Measurements from ENCODE around the gene SH3BP5L. TPM values are rescaled to one million over a fixed set of nuclear protein-coding genes. Genes with fewer than 3 reads are reported as not detected.
"Not testable (repeated sequence)": the region's sequence is repeated elsewhere in the genome, so short reads cannot be mapped to it uniquely, and the experiment has no call there.

The SH3BP5L gene
- total RNA-seq, 1 donor = 28.9 TPM

DNA sequence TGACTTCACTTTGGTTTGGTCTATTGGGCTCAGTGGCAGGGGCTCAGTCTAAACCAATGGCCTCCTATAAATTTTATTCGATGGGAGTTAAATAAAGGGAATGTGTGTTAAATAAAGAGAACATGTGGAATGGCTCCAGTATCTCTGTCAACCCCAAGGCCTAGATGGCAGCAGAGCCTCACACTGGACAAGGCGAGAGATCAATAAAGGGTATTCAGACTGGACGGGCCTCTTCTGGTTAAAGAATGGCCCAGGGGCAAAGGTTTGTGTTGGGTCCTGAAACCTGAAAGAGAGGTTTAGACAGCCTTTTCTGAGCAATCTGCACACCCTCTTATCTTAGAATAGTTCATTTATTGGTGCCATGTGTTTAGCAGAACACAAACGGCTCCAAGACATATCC is 34.7 kb downstream of the SH3BP5L start:
- no peak overlapping the region for H3K4me3 ChIP-seq (ENCODE audit: low read depth, low read length)
- TF ChIP-seq, protein P1, sequence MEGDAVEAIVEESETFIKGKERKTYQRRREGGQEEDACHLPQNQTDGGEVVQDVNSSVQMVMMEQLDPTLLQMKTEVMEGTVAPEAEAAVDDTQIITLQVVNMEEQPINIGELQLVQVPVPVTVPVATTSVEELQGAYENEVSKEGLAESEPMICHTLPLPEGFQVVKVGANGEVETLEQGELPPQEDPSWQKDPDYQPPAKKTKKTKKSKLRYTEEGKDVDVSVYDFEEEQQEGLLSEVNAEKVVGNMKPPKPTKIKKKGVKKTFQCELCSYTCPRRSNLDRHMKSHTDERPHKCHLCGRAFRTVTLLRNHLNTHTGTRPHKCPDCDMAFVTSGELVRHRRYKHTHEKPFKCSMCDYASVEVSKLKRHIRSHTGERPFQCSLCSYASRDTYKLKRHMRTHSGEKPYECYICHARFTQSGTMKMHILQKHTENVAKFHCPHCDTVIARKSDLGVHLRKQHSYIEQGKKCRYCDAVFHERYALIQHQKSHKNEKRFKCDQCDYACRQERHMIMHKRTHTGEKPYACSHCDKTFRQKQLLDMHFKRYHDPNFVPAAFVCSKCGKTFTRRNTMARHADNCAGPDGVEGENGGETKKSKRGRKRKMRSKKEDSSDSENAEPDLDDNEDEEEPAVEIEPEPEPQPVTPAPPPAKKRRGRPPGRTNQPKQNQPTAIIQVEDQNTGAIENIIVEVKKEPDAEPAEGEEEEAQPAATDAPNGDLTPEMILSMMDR (IDR thresholded peaks at IDR 0.05; ENCODE audit: insufficient read depth, low read depth, low read length) = no peak
- no peak for DNase-seq (ENCODE audit: low read depth)

DNA sequence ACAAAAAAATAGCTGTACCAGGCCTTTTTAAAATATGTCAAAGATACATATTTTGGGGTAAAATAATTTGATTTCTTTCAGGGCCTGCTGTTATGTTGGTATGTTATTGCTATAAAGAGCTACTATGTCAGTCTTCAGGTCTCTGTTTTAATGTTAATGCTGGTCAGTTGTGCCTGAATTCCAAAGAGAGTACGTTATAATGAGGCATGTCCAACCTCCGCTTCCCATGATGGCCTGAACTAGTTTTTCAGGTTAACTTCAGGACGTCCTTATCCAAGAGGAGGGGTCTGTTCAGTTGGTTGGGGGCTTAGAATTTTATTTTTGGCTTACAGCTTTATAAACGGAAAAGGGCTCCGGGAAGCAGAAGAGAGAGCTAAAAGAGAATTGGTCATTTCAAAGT is 35.3 kb downstream of the SH3BP5L start:
- DNase-seq (ENCODE audit: low read depth) = no peak
- TF ChIP-seq, protein P1 (IDR thresholded peaks at IDR 0.05; ENCODE audit: insufficient read depth, low read depth, low read length) = no peak
- H3K4me3 ChIP-seq (ENCODE audit: low read depth, low read length) = no peak overlapping the region

DNA sequence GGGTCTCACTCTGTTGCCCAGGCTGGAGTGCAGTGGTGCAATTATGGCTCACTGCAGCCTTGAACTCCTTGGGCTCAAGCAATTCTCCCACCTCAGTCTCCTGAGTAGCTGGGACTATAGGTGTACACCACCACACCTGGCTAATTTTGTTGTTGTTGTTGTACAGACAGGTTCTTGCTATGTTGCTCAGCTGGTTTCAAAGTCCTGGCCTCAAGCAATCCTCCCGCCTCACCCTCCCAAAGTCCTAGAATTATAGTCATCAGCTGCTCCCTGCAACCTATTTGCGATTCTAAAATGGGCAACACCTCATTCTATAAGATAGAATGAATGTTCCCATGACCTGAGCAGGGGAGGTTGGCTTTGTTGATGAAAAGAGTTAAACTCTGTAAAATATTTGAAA is 36.4 kb downstream of the SH3BP5L start:
- not testable (repeated sequence) for DNase-seq (ENCODE audit: low read depth); H3K4me3 ChIP-seq (ENCODE audit: low read depth, low read length)

DNA sequence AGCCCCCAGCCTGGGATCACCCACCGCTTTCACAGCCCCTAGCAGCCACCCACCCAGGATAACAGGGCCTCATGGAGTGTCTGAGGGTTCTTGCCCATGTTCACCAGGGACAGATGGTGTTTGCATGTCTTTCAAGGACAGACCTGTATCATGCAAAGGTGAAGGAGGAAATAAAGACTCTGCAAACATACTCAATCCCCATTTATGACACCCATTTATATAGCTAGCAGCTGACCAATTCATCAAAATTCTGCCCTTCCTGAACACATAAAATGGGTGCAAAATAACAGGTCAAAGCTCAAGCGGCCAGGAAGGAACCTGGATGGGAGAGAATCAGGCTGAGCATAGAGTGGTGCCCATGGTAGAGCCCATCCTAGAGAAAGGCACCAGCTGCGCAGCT is 37.4 kb downstream of the SH3BP5L start:
- no peak for DNase-seq (ENCODE audit: low read depth)
- TF ChIP-seq, protein P1 (IDR thresholded peaks at IDR 0.05; ENCODE audit: insufficient read depth, low read depth, low read length) = no peak
- no peak overlapping the region for H3K4me3 ChIP-seq (ENCODE audit: low read depth, low read length)

DNA sequence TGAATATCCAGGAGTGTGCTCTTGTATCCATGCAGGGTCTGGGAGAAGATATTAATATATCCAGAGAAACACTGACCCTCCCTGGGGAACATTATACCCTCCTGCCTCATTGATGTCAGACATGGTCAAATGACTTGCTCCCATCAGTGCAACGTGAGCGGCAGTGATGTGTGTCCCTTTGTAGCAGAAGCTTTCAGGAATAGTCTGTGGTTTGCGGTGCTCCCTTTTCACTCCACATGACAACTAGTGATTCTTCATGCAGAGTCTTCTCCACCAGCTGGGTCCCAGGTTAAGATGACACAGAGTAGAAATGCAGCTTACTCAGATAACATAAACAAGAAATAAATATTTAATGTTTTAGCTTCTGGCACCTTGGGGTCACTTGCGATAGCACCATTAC is 38.3 kb downstream of the SH3BP5L start:
- H3K4me3 ChIP-seq (ENCODE audit: low read depth, low read length) = no peak overlapping the region
- DNase-seq (ENCODE audit: low read depth) = no peak
- TF ChIP-seq, protein P1 (IDR thresholded peaks at IDR 0.05; ENCODE audit: insufficient read depth, low read depth, low read length) = no peak

DNA sequence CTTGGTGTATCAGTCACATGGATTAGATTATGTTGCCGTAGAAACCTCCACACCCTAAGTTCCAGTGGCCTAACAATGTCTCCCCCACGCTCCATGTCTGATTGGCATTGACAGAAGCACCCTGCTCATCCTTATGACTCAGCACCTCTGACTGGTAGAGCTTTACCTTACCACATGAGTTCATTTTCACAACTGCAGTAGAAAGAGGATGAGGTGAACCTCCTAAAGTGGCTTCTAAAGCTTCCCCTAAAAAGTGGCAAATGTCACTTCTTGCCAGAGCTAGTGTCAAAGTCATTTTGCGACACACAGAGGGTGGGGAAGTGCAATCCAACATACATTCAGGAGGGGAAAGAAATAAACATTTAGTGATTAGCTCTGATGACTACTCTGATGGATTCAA is 39.6 kb downstream of the SH3BP5L start:
- TF ChIP-seq, protein P1 (IDR thresholded peaks at IDR 0.05; ENCODE audit: insufficient read depth, low read depth, low read length) = no peak
- DNase-seq (ENCODE audit: low read depth) = no peak
- H3K4me3 ChIP-seq (ENCODE audit: low read depth, low read length) = no peak overlapping the region

DNA sequence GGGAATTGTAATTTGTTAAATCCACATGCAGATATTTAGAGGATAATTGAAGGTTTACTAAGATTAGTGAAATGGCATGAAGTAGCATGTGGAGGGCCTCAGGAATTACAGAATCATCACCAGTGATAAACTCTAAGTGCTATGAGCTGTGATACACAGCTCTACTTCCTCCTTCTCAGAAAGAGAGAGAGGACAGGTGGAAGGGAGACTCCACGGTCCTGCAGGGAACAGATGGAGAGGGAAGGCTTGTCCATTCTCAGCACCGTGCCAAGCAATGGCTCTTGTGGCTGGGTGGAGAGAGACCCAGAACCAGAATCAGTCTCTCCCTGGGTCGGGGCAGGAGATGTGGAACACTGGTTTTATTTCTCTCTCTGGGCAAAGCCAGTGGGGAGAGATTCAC is 42.3 kb downstream of the SH3BP5L start:
- TF ChIP-seq, protein P1 (IDR thresholded peaks at IDR 0.05; ENCODE audit: insufficient read depth, low read depth, low read length) = no peak
- DNase-seq (ENCODE audit: low read depth) = no peak
- no peak overlapping the region for H3K4me3 ChIP-seq (ENCODE audit: low read depth, low read length)

Data from fibroblast of villous mesenchyme (primary cell).